ENCODE measurements around the gene LST1.

DNA sequence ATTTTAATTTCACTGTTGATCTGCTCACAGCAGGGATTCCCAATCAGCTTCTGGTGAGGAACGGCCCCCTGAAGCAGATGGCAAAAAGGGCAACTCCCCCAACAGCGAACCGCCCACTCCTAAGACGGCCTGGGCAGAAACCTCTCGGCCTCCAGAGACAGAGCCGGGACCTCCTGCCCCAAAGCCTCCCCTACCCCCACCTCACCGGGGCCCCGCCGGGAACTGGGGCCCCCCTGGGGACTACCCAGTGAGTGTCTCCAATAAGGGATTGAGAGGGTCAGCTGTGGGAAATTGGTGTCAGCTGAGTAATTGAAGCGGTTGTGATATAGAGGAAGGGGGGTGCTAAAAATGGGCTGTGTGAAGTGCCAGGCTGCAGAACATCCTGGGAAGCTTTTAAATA lies 40.9 kb downstream of the LST1 start:
- TF ChIP-seq, protein P1, sequence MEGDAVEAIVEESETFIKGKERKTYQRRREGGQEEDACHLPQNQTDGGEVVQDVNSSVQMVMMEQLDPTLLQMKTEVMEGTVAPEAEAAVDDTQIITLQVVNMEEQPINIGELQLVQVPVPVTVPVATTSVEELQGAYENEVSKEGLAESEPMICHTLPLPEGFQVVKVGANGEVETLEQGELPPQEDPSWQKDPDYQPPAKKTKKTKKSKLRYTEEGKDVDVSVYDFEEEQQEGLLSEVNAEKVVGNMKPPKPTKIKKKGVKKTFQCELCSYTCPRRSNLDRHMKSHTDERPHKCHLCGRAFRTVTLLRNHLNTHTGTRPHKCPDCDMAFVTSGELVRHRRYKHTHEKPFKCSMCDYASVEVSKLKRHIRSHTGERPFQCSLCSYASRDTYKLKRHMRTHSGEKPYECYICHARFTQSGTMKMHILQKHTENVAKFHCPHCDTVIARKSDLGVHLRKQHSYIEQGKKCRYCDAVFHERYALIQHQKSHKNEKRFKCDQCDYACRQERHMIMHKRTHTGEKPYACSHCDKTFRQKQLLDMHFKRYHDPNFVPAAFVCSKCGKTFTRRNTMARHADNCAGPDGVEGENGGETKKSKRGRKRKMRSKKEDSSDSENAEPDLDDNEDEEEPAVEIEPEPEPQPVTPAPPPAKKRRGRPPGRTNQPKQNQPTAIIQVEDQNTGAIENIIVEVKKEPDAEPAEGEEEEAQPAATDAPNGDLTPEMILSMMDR (conservative IDR thresholded peaks at IDR 0.05 in 1 of 2, IDR thresholded peaks at IDR 0.05 in 1 of 2; ENCODE audit: low read depth in 1 of 2, low read length in 2 of 2) = no peak
- TF ChIP-seq EZH2 (IDR thresholded peaks at IDR 0.05; ENCODE audit: low read length, missing control alignments) = no peak
